ENCODE measurements around the gene PLXNA1.

- TF ChIP-seq POLR2AphosphoS5 (IDR thresholded peaks at IDR 0.05; ENCODE audit: low read depth, low read length) (no peak), POLR2A (IDR thresholded peaks at IDR 0.05; ENCODE audit: control extremely low read depth in 1 of 2, low read depth in 2 of 2, low read length in 2 of 2) (no peak), NRF1 (IDR thresholded peaks at IDR 0.05; ENCODE audit: low read depth, low read length) (no peak), CTCF (IDR thresholded peaks at IDR 0.05; ENCODE audit: control extremely low read depth in 1 of 3, insufficient read depth in 1 of 3, low read depth in 1 of 3, low read length in 3 of 3) (no peak), EZH2 (IDR thresholded peaks at IDR 0.05; ENCODE audit: low read depth, low read length, severe bottlenecking) (no peak), NANOG (IDR thresholded peaks at IDR 0.05; ENCODE audit: insufficient read depth, low read depth, low read length, poor library complexity, severe bottlenecking) (no peak), CREB1 (IDR thresholded peaks at IDR 0.05) (no peak), RBBP5 (IDR thresholded peaks at IDR 0.05; ENCODE audit: borderline replicate concordance, low read depth, low read length) (no peak), MAFK (IDR thresholded peaks at IDR 0.05; ENCODE audit: low read depth, low read length) (no peak), EP300 (IDR thresholded peaks at IDR 0.05; ENCODE audit: borderline replicate concordance in 1 of 2, low read depth in 2 of 2, low read length in 2 of 2) (no peak), CEBPB (IDR thresholded peaks at IDR 0.05; ENCODE audit: low read depth, low read length) (no peak), USF2 (IDR thresholded peaks at IDR 0.05; ENCODE audit: low read length) (no peak)
These were observed 26.6 kb downstream of the PLXNA1 start for GRCh38 chr3:127009531-127009930.

Data from H1 (cell line).